Gastrocnemius medialis (tissue), 4 donors: ENCODE data around the gene MAP1LC3C.

Experiments used
- POLR2A ChIP-seq, 2 donors: fragments of 450-650 bp; IDR thresholded peaks; one replicate each; pipeline ENCODE4 v1.6.1; 2017; ENCODE audit warnings: antibody characterized with exemption in 2 of 2, mild to moderate bottlenecking in 2 of 2, moderate library complexity in 2 of 2
- TF ChIP-seq, protein P1 (sequence below), 5 experiments: fragments of 450-650 bp in 3 of 5; fragments of 200-600 bp in 2 of 5; sonication (generic) in 2 of 5; IDR thresholded peaks in 4 of 5; conservative IDR thresholded peaks in 1 of 5; 1 replicate in 4 of 5; 2 replicates in 1 of 5; pipeline ENCODE4 v1.5.1; 2016 to 2019; ENCODE audit warnings: antibody characterized with exemption in 5 of 5, mild to moderate bottlenecking in 3 of 5, moderate library complexity in 3 of 5

DNA sequence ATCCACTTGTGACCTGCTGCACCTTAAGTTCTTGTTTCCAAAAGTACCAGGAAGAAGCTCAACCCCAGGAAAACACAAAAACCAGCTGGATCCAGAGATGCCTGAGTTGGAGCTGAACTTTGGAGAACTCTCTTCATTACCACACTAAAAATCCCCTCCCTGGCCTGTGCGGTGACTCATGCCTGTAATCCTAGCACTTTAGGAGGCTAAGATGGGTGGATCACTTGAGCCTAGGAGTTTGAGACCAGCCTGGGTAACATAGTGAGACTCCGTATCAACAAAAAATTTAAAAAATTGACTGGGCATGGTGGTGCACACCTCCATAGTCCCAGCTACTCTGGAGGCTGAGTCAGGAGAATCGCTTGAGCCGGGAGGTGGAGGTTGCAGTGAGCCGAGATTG, 6.2 kb downstream of the MAP1LC3C start:
- TF ChIP-seq, protein P1, sequence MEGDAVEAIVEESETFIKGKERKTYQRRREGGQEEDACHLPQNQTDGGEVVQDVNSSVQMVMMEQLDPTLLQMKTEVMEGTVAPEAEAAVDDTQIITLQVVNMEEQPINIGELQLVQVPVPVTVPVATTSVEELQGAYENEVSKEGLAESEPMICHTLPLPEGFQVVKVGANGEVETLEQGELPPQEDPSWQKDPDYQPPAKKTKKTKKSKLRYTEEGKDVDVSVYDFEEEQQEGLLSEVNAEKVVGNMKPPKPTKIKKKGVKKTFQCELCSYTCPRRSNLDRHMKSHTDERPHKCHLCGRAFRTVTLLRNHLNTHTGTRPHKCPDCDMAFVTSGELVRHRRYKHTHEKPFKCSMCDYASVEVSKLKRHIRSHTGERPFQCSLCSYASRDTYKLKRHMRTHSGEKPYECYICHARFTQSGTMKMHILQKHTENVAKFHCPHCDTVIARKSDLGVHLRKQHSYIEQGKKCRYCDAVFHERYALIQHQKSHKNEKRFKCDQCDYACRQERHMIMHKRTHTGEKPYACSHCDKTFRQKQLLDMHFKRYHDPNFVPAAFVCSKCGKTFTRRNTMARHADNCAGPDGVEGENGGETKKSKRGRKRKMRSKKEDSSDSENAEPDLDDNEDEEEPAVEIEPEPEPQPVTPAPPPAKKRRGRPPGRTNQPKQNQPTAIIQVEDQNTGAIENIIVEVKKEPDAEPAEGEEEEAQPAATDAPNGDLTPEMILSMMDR (IDR thresholded peaks at IDR 0.05 in 4 of 5, conservative IDR thresholded peaks at IDR 0.05 in 1 of 5), result no peak
- TF ChIP-seq POLR2A (IDR thresholded peaks at IDR 0.05), result no peak
